OCI-LY7 (cell line): Measurements from ENCODE around the gene TAF3.

Experiments used
- CTCF ChIP-seq: fragments of 200-600 bp; sonication (generic); conservative IDR thresholded peaks from 2 replicates; pipeline ENCODE4 v1.5.1; 2014; ENCODE audit warnings: mild to moderate bottlenecking, antibody characterized with exemption, low read length, moderate library complexity, mixed read lengths
- EZH2phosphoT487 ChIP-seq: fragments of 200-600 bp; sonication (generic); IDR thresholded peaks from 2 replicates; pipeline ENCODE4 v1.6.1; 2018; ENCODE audit warnings: low read depth, borderline replicate concordance, mild to moderate bottlenecking, mixed run types, antibody characterized with exemption, low read length, moderate library complexity, mixed read lengths

- TF ChIP-seq CTCF (no peak), EZH2phosphoT487 (no peak)
Observed at GRCh38 chr10:8006274-8006999, 188.1 kb downstream of the TAF3 start.
